WTC11 (cell line): ENCODE measurements around the gene PITPNM1.

ENCODE experiments used
- CTCF ChIP-seq: fragments of 200-600 bp; IDR thresholded peaks from 2 replicates; pipeline ENCODE4 v1.8.0; 2022; ENCODE audit warnings: antibody characterized with exemption
- SP1 ChIP-seq: sonication (generic); formaldehyde crosslinking; conservative IDR thresholded peaks from 2 replicates; pipeline ENCODE4 v1.8.1; 2022; ENCODE audit warnings: missing genetic modification reagents
- USF1 ChIP-seq: sonication (generic); formaldehyde crosslinking; IDR thresholded peaks from 2 replicates; pipeline ENCODE4 v1.8.0; 2022; ENCODE audit warnings: mild to moderate bottlenecking, missing genetic modification reagents
- ZNF232 ChIP-seq: sonication (generic); formaldehyde crosslinking; IDR thresholded peaks from 2 replicates; pipeline ENCODE4 v1.8.0; 2022; ENCODE audit warnings: mild to moderate bottlenecking, missing genetic modification reagents

GRCh38 chr11:67516806-67517205 is 11.6 kb upstream of the PITPNM1 start:
- TF ChIP-seq CTCF (no peak), SP1 (CRISPR knock-in tag) (no peak), ZNF232 (CRISPR knock-in tag) (no peak), USF1 (CRISPR knock-in tag) (no peak)
